DMS53 (cell line): Measurements from ENCODE around the gene C3orf62.

Source experiments
- DNase-seq: peaks from one replicate; lab custom pipeline; 2025; lab: John Stamatoyannopoulos, UW

C3orf62 gene

GRCh38 chr3:49276475-49277382 lies at the start of gene C3orf62:
TSS of gene C3orf62 (minus strand) at chr3:49277232. CDS start at chr3:49276872, 360 bp downstream.
- peak; percentile 81 for DNase-seq

GRCh38 chr3:49324768-49325167 lies 47.7 kb upstream of the C3orf62 start:
- DNase-seq = no peak

DNA sequence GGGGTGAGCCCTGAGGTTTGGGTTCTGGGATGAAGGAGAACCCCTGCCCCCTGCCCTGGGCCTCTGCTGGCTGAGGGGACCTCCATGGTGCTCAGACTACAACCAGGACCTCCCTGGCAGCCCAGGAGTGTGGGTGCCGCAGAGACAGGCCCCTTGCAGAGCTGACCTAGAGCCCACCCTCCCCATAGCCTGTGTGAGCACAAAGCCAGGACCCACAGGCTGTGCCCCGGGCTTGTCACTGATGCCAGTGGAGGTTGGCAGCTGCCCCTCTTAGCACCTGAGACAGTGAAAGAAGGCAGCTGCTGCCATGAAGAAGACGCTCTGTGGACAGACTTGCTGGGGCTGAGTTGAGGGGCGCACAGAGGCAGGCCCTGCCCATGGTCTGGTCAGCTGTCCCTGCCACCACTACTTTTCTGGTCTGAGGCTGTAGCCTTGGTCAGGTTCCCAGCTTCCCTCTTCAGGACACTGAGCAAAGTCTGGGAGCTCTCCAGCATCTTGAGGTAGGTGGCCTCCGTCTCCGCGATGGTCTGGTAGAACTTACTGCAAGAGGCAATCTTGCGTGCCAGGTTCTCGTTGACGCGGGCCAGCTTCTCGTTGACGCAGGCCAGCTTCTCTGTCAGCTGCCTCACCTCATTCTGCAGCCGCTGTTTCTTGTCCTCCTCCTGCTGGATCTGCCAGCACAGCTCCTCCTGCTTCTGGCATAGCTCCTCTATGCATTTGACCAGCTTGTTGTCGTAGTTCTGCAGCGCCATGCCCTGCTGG lies 39.8 kb upstream of the C3orf62 start:
- DNase-seq = no peak

DNA sequence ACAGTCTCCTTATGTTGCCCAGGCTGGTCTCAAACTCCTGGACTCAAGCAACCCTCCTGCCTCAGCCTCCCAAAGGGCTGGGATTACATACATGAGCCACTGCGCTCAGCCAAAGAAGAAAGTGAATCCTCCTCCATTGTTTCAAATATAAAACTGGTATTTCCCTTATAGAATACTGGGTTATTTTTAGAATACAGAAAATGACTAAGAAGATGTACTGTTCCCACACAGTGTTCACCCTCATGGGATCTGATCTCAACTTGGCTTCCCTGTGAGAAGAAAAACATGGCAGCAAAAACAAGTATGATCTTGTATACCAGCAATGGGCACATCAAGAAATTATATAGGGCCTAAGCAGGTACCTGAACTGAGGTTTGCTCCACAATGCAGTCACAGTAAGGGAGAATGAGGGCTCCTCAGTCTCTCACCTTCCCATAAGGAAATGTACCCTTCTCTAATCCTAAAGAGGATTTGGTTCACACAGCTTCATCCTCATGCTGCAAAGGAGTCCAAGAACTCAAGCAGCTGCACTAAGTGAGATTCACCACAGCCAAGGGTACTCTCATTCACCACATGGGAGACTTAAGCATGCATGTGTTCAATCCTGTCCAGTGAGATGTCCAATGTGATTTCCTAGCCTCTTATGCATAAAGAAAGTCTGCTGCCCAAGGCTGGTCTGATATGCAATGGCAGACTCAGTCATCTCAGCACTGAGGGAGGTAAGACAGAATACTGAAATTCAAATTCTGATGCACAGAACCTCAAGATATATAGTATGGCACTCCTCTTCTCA lies 37.1 kb upstream of the C3orf62 start:
- DNase-seq = no peak

DNA sequence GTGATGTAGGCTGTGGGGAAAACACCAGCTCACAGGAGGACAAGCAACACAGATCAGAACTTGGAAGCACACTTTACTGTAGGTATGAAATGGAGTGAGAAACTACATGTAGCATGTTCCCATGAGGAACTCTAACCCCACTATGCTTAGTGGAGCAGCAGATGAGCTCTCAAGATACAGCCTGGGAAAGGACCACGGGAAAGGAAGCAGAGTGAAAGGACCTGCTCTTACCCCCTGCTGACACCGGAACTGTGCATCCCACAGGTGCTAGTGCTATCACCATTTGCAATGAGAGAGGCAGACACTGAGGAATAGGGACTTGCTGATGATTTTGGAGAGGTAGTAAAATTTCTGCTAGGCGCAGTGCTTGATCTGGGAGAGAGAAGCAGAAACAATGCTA lies 34.3 kb upstream of the C3orf62 start:
- no peak for DNase-seq

DNA sequence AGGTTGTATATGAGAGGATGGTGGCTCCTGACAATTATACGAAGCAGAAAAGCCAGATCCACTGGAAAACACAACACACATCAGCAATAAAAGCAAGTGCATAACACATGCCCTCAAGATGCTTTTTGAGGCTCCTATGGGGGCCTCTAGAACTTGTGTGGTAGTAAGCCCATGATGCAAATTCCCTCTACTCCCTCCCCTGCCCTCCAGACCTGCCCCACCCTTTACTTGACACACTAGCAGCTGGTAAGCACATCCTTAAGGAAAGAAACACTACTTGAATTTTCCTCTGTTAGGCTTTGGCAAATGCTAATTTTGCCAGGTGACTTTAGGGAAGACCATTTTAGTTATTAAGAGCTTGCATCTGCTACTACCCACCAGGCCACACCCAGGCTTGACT lies 33.6 kb upstream of the C3orf62 start:
- no peak for DNase-seq

- no peak for DNase-seq
These were observed 28.6 kb upstream of the C3orf62 start for GRCh38 chr3:49305608-49306007.

DNA sequence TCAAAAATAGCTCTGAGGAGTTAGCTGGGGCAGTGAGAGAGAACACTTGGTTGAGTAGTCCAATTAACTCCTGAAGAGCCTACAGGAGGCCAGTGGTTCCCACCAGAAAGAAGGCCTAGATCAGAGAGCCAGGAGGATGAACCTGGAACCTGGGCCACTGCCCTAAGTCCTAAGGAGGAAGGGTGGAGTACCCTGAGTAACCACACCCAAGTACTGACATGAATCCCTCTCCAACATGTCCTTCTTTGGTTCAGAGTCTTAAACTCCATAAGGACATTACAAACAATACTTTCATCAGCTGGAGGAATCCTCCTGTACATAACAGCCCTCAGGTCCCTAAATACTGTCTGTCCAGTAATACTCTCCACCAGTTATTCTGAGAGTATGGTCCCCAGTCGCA lies 25.6 kb upstream of the C3orf62 start:
- DNase-seq = no peak

DNA sequence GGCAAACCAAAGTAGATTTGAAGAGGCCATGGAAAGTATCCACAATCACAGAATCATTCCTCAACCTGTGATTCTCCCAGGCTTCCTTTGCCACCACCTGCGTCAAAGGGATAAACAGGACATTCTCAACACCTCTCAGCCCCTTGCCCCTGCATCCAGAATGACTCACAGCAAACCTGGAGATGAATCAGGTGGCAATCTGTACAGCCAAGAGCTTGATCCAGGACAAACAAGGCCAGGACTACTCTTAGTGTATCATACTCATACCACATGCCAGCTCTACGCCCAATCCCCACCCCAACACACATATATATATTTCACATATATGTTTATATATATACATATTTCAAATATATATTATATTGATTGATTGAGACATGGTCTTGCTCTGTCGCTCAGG lies 23.6 kb upstream of the C3orf62 start:
- no peak for DNase-seq

DNA sequence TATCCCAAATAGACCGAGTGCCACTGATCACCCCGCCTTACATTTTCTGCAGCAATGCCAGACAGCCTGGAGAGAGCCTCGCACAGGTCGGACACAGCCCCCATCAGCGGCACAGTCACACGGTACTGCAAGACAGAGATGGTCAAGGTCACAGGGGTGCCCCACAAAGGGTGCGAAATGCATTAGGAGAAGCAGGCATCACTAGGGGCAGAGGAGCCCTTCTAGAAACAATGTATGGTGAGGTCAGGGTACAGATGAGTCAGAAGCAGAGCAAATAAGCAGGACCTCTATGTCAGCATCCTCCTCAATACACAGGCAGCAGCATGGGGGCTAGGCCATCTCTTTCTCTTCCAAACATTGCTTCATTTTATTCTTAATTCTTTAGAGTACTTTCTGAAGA lies 21.5 kb upstream of the C3orf62 start:
- no peak for DNase-seq

DNA sequence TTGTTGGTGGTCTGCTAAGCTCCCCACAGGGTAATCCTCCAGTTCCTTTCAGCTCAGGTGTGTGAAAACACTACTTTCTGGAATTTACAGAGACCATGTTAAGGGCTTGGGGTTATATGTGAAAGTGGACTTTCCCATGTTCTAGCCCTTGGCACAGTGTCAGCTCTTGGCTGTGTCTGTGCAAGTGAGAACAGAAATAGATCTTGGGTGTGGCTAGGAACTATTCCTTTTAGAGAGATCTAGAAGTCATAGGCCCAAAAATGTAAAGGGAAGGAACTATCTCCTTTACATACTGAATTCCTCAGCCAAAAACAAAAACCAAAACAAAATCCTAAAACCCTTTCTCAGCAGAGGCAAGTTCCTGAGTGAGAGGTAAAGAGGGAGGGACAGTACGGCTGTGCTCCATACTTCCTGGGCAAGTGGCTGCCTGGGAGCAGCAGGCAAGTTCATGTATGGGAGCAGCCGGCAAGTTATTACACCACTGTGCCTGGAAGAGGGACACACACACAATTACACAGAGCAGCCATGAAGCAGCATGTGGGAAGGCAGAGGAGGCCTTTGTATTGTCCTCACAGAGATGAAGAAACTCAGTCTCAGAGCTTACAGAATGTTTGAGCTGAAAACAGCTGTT lies 19.9 kb upstream of the C3orf62 start:
- DNase-seq = no peak

GRCh38 chr3:49295489-49296058 lies 18.5 kb upstream of the C3orf62 start:
- peak; percentile 7 for DNase-seq

- DNase-seq = no peak
These were observed 17.3 kb upstream of the C3orf62 start for GRCh38 chr3:49294343-49294742.

DNA sequence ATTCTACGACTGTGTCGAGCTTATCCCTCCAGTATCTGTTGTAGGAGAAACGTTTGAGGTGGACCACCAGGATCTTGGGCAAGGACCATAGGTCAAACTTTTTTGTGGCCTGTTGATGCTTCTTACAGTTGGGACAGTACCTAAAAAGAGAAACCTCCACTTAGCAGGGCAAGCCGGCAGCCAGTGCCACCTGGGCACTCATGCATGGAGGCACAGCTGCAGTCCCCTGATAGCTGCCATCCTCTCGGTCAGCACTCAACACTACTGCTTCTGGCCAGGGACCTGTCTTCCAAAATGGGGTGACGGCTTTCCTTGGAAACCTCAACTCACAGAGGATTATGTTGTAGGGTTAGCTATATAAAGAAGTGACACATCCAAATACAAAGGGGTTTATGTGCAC lies 7.0 kb upstream of the C3orf62 start:
- no peak for DNase-seq

- DNase-seq = no peak
These were observed 2.3 kb upstream of the C3orf62 start for GRCh38 chr3:49279376-49279775.

GRCh38 chr3:49278548-49278947 lies 1.5 kb upstream of the C3orf62 start:
- DNase-seq = no peak

- DNase-seq = peak; percentile 29
These were observed 347 bp upstream of the C3orf62 start for GRCh38 chr3:49277383-49277775.

DNA sequence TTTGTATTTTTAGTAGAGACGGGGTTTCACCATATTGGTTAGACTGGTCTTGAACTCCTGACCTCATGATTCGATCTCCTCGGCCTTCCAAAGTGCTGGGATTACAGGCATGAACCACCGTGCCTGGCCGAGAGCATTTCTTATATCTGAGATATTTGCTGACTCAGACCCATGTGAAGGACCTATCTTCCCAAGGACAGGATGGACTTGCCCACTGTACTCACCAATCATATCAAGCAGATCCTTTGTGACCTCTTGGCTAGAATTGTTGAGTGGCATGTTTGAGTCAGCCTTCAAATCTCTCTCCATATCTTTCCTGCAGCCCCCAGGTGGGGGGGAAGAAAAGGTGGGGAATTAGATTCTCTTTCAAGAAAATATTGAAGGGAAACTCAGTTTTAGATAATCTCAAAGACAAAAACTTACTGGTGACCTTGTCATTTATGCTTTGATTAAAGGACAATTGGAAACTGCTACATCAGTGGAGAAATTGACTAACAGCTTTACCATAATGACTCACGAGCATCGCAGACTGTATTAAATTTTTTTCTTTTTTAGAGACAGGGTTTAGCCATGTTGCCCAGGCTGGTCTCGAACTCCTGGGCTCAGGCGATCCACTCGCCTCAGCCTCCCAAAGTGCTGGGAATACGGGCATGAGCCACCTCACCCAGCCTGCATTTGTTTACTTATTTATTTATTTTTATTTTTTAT lies 3.1 kb downstream of the C3orf62 start:
- DNase-seq = no peak

DNA sequence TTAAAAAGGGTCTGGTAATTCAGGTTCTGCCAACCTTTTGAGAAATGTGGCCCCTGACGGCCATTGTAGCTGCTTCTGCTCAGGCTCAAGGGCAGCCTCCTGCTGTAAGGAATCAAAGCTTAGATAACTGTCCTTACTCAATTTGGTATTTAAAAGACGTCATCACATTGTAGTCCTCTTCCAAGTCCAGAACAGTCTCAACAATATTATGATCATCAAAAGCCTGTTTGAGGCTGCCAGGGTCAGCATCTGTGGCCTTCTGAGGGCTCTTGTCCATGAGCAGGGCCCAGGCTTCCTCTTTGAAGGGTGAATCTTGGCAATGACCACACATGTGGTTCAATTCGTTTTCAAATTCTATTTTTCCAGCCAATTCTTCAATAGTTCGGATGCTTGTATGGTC lies 6.0 kb downstream of the C3orf62 start:
- no peak for DNase-seq

GRCh38 chr3:49270156-49270500 lies 6.9 kb downstream of the C3orf62 start:
- no peak for DNase-seq
